HCT116 (cell line): Measurements from ENCODE around the gene RIT2. TPM values are rescaled to one million over a fixed set of nuclear protein-coding genes. Genes with fewer than 3 reads are reported as not detected.

Experiments used
- ATAC-seq: fragments of 200-7000 bp; cut with Tn5 transposase; 2 replicates; pipeline ENCODE4 v1.9.1; 2020; ENCODE audit warnings: mild to moderate bottlenecking, moderate library complexity
- BruUV-seq: library from RNA; stranded (reverse); fragments of 400-500 nt; replicated peaks from 2 replicates; lab custom pipeline; 2021; lab: Mats Ljungman, UMichigan
- CTCF ChIA-PET: fragments of 300-600 bp; sonication (Branson Sonifier 250); formaldehyde crosslinking; loops from one replicate; lab custom pipeline; 2021; ENCODE audit warnings: antibody characterized with exemption; lab: Charles Lee
- POLR2A ChIA-PET: fragments of 300-600, 350-600 bp; sonication (Branson Sonifier 250); formaldehyde crosslinking; loops from one replicate; lab custom pipeline; 2021; ENCODE audit warnings: antibody characterized with exemption; lab: Charles Lee
- RAD21 ChIA-PET, 2 experiments: fragments of 300-600 bp; sonication (Branson Sonifier 250); formaldehyde crosslinking; loops; one replicate each; lab custom pipeline; 2023; ENCODE audit warnings: low total read pairs in 2 of 2; ENCODE audit not compliant: uncharacterized antibody in 2 of 2, unreplicated experiment in 2 of 2, low non-redundant PET in 1 of 2; lab: Charles Lee
- DNase-seq: peaks from one replicate; pipeline ENCODE4 v3.0.0-alpha.2; 2010; ENCODE audit warnings: low read depth, low spot score
- H2AFZ ChIP-seq: fragments of 200-600 bp; shearing (Covaris generic), sonication (generic); 2 replicates; pipeline ENCODE4 v1.6.1; 2017; ENCODE audit warnings: low read depth, mixed run types, mixed read lengths, antibody characterized with exemption, low read length; ENCODE audit not compliant: poor library complexity, severe bottlenecking
- H3K27ac ChIP-seq: 2 replicates; pipeline ENCODE4 v1.5.1; 2012; ENCODE audit warnings: low read depth, low read length
- H3K27me3 ChIP-seq: fragments of 200-600 bp; sonication (generic); 2 replicates; pipeline ENCODE4 v1.6.1; 2016; ENCODE audit warnings: mixed run types, low read length, mixed read lengths; ENCODE audit not compliant: insufficient read depth
- H3K36me3 ChIP-seq, 2 experiments: fragments of 200-500 bp in 1 of 2; fragments of 200-600 bp in 1 of 2; sonication (Bioruptor generic) in 1 of 2; sonication (generic) in 1 of 2; 2 replicates each; pipeline versions ENCODE4 v1.5.1 to v1.6.1; 2014 to 2016; ENCODE audit warnings: low read length in 2 of 2, inconsistent platforms in 1 of 2, mixed read lengths in 1 of 2, mixed run types in 1 of 2; ENCODE audit not compliant: insufficient read depth in 2 of 2, control insufficient read depth in 1 of 2
- H3K4me1 ChIP-seq, 2 experiments: fragments of 200-600 bp in 1 of 2; sonication (generic) in 1 of 2; 2 replicates each; pipeline versions ENCODE4 v1.5.1 to v1.6.1; 2012 to 2017; ENCODE audit warnings: low read length in 2 of 2, inconsistent platforms in 1 of 2, mild to moderate bottlenecking in 1 of 2, mixed read lengths in 1 of 2, mixed run types in 1 of 2, moderate library complexity in 1 of 2; ENCODE audit not compliant: insufficient read depth in 2 of 2, control insufficient read depth in 1 of 2
- H3K4me2 ChIP-seq: fragments of 200-600 bp; sonication (generic); 2 replicates; pipeline ENCODE4 v1.6.1; 2017; ENCODE audit warnings: mixed run types, low read length, mixed read lengths
- H3K4me3 ChIP-seq, 2 experiments: fragments of 200-600 bp in 1 of 2; sonication (generic) in 1 of 2; replicated peaks in 1 of 2; 2 replicates each; pipeline ENCODE4 v1.5.1; 2011 to 2016; ENCODE audit warnings: low read length in 2 of 2, control low read depth in 1 of 2, low read depth in 1 of 2, mild to moderate bottlenecking in 1 of 2, mixed read lengths in 1 of 2, mixed run types in 1 of 2
- H3K79me2 ChIP-seq: fragments of 200-600 bp; sonication (generic); 2 replicates; pipeline ENCODE4 v1.6.1; 2017; ENCODE audit warnings: mild to moderate bottlenecking, mixed run types, low read length, moderate library complexity, mixed read lengths; ENCODE audit not compliant: insufficient read depth
- H3K9ac ChIP-seq: fragments of 200-600 bp; sonication (generic); 2 replicates; pipeline ENCODE4 v1.6.1; 2016; ENCODE audit warnings: low read length, mixed read lengths
- H3K9me2 ChIP-seq: fragments of 200-600 bp; sonication (generic), shearing (Covaris generic); 2 replicates; pipeline ENCODE4 v1.6.1; 2017; ENCODE audit warnings: mixed run types, mild to moderate bottlenecking, moderate library complexity; ENCODE audit not compliant: insufficient read depth
- H3K9me3 ChIP-seq, 2 experiments: fragments of 200-500 bp in 1 of 2; fragments of 200-600 bp in 1 of 2; sonication (Bioruptor generic) in 1 of 2; sonication (generic) in 1 of 2; 2 replicates each; pipeline ENCODE4 v1.6.1; 2014 to 2017; ENCODE audit warnings: low read length in 2 of 2, mixed read lengths in 2 of 2, inconsistent platforms in 1 of 2, low read depth in 1 of 2, mild to moderate bottlenecking in 1 of 2, mixed run types in 1 of 2, moderate library complexity in 1 of 2; ENCODE audit not compliant: control insufficient read depth in 1 of 2, insufficient read depth in 1 of 2
- H4K20me1 ChIP-seq: fragments of 200-600 bp; sonication (generic), shearing (Covaris generic); 2 replicates; pipeline ENCODE4 v1.6.1; 2017; ENCODE audit warnings: mixed run types, mild to moderate bottlenecking, moderate library complexity; ENCODE audit not compliant: insufficient read depth
- CBX3 ChIP-seq: IDR thresholded peaks from 2 replicates; pipeline ENCODE4 v1.6.1; 2012; ENCODE audit warnings: low read depth
- CTCF ChIP-seq, 3 experiments: fragments of 200-600 bp in 1 of 3; sonication (generic) in 1 of 3; IDR thresholded peaks in 2 of 3; conservative IDR thresholded peaks in 1 of 3; 2 replicates each; pipeline ENCODE4 v1.5.1; 2012 to 2017; ENCODE audit warnings: low read depth in 2 of 3, low read length in 2 of 3, antibody characterized with exemption in 1 of 3, borderline replicate concordance in 1 of 3, control low read depth in 1 of 3, mild to moderate bottlenecking in 1 of 3, mixed read lengths in 1 of 3, mixed run types in 1 of 3, moderate library complexity in 1 of 3; ENCODE audit not compliant: insufficient read depth in 1 of 3
- EGR1 ChIP-seq: IDR thresholded peaks from 2 replicates; pipeline ENCODE4 v1.6.1; 2012; ENCODE audit warnings: low read depth
- MAX ChIP-seq: IDR thresholded peaks from 2 replicates; pipeline ENCODE4 v1.6.1; 2012
- RAD21 ChIP-seq: IDR thresholded peaks from 2 replicates; pipeline ENCODE4 v1.6.1; 2012; ENCODE audit warnings: low read depth, mild to moderate bottlenecking
- SP1 ChIP-seq: IDR thresholded peaks from 2 replicates; pipeline ENCODE4 v1.6.1; 2012; ENCODE audit warnings: low read depth
- SRF ChIP-seq: IDR thresholded peaks from 2 replicates; pipeline ENCODE4 v1.6.1; 2012; ENCODE audit warnings: low read depth
- TCF7L2 ChIP-seq: IDR thresholded peaks from 2 replicates; pipeline ENCODE4 v1.7.0; 2011; ENCODE audit warnings: borderline replicate concordance, inconsistent platforms; ENCODE audit not compliant: insufficient read depth, insufficient read length; ENCODE audit errors: extremely low read depth
- YY1 ChIP-seq: IDR thresholded peaks from 2 replicates; pipeline ENCODE4 v1.6.1; 2011; ENCODE audit warnings: low read length, low read depth, moderate library complexity, mild to moderate bottlenecking; ENCODE audit not compliant: insufficient replicate concordance; ENCODE audit errors: extremely low read depth
- ZFX ChIP-seq: fragments of 450-650 bp; IDR thresholded peaks from 2 replicates; pipeline ENCODE4 v1.6.1; 2017
- ZNF274 ChIP-seq: fragments of 200-500 bp; sonication (Bioruptor generic); IDR thresholded peaks from 2 replicates; pipeline ENCODE4 v1.6.1; 2014; ENCODE audit warnings: mild to moderate bottlenecking, low read depth, low read length, inconsistent platforms
- intact Hi-C: fragments of 100-400 bp; cut with micrococcal nuclease; formaldehyde crosslinking; loops from 2 replicates; pipeline ENCODE4 v1.10.0; 2022
- total RNA-seq: library from RNA; stranded (reverse); gene quantifications from one replicate; pipeline ENCODE4 v1.2.1, GENCODE V29; 2021; ENCODE audit not compliant: unreplicated experiment

Gene RIT2
- total RNA-seq, 1 experiment from 2014 or later = not detected

- H3K9me2 ChIP-seq = no peaks in the 10 kb centered on the region
- H3K4me3 ChIP-seq = no peak overlapping the region
- no peaks in the 10 kb centered on the region for H3K79me2 ChIP-seq
- H3K4me2 ChIP-seq = no peak overlapping the region
- DNase-seq (no peak), ATAC-seq (no peak)
- BruUV-seq = no TSS peak
- H4K20me1 ChIP-seq = no peaks in the 10 kb centered on the region
- H3K9me3 ChIP-seq = peaks cover 6 to 33% of the 10 kb centered on the region in 2 experiments; a peak in 3 of 4 replicates
- no peak overlapping the region for H3K27ac ChIP-seq
- ChIA-PET POLR2A (no interaction called here), RAD21 (no interaction called here), CTCF (no interaction called here)
- no peaks in the 10 kb centered on the region for H3K27me3 ChIP-seq
- H2AFZ ChIP-seq = no peak overlapping the region
- intact Hi-C loops = no loop called here
- H3K36me3 ChIP-seq = no peaks in the 10 kb centered on the region
- no peak for TF ChIP-seq EGR1
- no peak for TF ChIP-seq RAD21
- no peak for TF ChIP-seq SRF
- no peak for TF ChIP-seq ZFX
- TF ChIP-seq YY1 = no peak
- no peak for TF ChIP-seq CTCF (IDR thresholded peaks at IDR 0.05 in 2 of 3, conservative IDR thresholded peaks at IDR 0.05 in 1 of 3; ENCODE audit: borderline replicate concordance in 1 of 3, insufficient read depth in 1 of 3, low read depth in 2 of 3, low read length in 2 of 3)
- H3K4me1 ChIP-seq = no peaks in the 10 kb centered on the region
- H3K9ac ChIP-seq = no peak overlapping the region
Measured at GRCh38 chr18:42782929-42783328, 332.6 kb downstream of the RIT2 start.

GRCh38 chr18:42781298-42781815 is 334.1 kb downstream of the RIT2 start:
- CTCF ChIA-PET = no interaction called here
- ATAC-seq = no peak
- DNase-seq = no peak
- Histone ChIP-seq H3K27me3 (no peaks in the 10 kb centered on the region), H3K79me2 (no peaks in the 10 kb centered on the region), H3K9ac (no peak overlapping the region), H3K36me3 (no peaks in the 10 kb centered on the region), H3K4me2 (no peak overlapping the region), H3K27ac (no peak overlapping the region), H3K4me1 (no peaks in the 10 kb centered on the region), H3K9me2 (no peaks in the 10 kb centered on the region), H4K20me1 (no peaks in the 10 kb centered on the region), H3K4me3 (no peak overlapping the region), H3K9me3 (peaks cover 7 to 37% of the 10 kb centered on the region in 2 experiments; a peak in 3 of 4 replicates), H2AFZ (no peak overlapping the region)
- BruUV-seq = no TSS peak
- RAD21 ChIA-PET = no interaction called here
- POLR2A ChIA-PET = no interaction called here
- TF ChIP-seq MAX (no peak), TCF7L2 (no peak), CTCF (IDR thresholded peaks at IDR 0.05 in 2 of 3, conservative IDR thresholded peaks at IDR 0.05 in 1 of 3; ENCODE audit: borderline replicate concordance in 1 of 3, insufficient read depth in 1 of 3, low read depth in 2 of 3, low read length in 2 of 3) (no peak), ZNF274 (no peak), RAD21 (no peak), CBX3 (no peak), SP1 (no peak), YY1 (no peak)
- intact Hi-C loops = no loop called here
